NCI-H2029 (cell line): ENCODE results near the gene ZNF217.
"Not testable (repeated sequence)": the region's sequence is repeated elsewhere in the genome, so short reads cannot be mapped to it uniquely, and the experiment has no call there.

Experiments
- DNase-seq: peaks from one replicate; lab custom pipeline; 2025; lab: John Stamatoyannopoulos, UW

The ZNF217 gene

DNA sequence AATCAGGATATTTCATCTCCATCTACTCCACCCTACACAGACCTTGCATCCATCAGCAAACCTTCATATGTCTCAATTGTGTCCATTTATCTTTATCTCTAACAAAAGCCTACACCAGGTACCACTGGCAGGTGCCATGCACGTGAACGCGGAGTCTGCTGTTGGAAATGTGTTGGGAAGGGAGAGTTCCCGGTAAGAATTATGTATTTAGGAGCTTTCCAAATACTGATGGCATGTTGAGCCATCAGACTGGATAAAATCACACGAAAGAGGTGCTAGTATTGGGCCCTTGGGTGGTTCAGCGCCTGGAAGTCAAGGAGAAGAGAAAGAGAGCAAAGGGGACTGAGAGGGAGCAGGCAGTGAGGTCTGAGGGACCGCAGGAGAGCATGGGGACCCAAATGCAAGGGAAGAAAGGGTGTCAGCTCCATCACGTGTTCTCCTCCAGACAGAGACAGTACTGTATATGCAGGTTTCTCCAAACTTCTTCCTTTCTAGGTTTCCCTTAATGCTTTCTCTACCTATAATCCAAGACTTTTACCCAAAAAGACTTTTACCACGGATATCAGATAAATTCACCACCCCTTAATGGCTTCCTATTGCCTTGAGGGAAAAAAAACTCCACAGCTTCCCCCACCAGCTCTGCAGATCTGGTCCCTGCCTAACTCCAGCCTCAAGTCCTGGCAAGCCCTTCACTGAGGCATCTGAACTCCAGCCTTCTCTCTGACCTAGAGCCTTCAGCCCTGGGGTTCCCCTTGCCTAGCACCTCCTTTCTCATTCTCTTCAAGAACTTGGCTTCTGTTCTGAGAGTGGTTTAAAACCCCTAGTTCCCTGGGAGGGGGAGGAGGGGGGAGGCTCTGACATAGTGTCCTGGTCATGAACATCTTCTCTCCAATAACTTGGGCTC lies 4.8 kb upstream of the ZNF217 start:
- DNase-seq: no peak

DNA sequence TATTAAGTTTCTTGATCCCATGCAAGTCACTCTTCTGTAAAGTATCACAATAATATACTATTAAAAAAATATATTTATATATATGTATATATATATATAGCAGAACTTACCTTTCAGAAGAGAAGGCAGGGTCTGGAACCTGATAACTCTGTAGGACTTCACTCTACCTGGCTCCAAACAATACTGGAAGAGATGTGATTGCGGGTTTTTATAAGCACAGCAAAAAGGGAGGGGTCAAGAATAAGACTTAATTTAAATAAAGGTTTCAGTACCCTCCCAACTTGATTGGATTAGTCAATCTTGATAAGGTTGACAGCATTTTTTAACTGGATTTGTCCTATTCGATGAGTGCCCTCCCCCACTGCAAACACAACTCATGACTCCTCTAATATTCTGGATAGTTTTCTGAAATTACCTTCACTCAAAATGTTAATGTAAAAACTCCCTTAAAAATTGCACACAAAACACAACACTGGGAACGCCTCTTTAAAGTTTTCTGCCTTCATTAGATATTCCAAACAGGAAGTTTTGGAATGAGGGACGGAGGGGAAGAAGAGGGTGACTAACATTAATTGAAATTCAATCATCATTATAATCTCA lies 4.0 kb upstream of the ZNF217 start:
- DNase-seq: no peak

DNA sequence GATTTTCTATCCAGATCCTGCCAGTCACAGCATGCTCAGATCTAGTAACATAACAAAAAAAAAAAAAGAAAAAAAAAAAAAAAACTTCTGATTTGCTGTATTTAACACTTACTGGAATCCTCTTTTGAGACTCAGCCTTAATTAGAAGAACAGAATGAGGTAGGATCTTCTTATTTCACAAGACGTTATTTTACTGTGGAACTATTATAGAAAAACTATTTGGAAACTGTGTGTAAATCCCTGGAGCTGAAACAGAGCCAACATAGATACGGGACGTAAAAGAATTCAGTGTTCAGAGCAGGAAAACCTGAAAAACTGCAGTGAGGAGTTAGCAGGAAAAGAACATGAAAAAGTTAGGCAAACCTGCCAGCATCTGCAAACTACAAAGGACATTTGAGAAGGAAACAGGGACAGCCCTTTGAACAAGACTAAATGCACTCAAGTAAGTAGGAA lies 3.4 kb upstream of the ZNF217 start:
- no peak for DNase-seq

DNA sequence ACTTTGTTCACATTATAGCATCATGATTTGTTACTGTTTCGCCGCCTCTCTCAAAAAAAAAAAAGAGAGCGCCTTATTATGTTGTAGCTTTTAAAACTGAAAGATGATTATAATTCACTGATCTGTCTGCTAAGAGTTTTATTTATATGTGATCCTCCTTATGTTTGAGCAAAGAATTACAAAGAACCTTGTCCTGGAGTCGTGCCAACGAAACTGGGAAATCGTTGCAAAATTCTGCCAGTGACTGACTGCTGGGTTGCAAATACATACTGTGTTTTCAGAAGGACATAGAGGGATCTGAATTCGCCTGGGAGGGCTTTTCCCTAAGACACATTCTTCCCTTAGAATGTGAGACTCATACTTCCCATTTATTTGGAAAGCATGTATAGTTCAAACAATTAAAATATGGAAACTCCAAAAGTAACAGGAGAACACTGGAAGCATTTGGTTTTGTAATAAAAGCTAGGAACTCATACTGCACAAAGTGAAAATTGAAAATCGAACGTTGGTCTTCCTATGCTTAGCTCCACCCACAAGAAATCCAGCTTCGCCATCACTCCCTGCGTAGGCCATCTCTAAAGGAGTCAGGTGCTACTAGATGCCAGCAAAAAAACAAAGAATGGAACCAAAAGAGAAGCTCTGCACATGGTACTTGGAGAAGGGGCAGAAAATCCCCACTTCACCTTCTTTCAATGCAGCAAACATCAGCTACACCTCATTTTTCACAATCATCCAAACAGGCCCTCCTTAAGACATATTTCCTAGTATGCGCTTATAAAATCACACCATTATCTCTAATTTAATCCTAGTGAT lies 2.8 kb upstream of the ZNF217 start:
- DNase-seq: not testable (repeated sequence)

DNA sequence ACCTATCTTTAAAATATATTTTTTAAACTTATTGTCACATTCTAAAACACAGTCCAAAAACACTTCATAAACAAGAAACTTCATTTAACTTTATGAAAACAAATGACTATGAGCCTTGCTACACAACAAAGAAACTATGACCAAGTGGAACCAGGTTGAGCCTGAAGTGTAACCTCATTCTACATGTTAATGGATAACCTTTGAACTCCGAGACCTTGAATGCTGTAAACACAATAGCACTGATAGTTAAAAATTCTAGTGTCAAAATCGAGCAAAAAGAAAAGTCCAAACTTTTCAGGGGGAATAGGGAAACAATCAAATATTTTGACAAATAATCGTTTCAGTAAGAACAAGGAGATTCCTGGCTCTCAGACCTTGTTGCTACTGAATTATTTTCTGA lies 2.1 kb upstream of the ZNF217 start:
- DNase-seq: not testable (repeated sequence)

DNA sequence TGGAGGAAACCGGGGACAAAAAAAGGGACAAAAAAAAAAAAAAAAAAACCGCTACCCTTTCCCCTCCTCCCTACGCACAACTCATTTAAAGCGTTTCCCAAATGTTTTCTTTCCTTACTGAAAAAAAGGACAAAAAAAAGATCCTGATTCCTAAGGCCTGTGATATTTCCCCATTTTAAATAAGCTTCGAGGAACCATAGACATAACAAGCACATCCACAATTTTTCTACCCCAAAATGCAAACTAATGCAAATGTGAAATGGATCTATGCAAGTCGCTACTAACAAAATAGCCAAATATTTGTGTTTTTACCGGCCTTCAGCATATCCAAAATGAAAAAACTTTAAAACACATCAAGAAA lies 1.4 kb upstream of the ZNF217 start:
- DNase-seq: no peak

DNA sequence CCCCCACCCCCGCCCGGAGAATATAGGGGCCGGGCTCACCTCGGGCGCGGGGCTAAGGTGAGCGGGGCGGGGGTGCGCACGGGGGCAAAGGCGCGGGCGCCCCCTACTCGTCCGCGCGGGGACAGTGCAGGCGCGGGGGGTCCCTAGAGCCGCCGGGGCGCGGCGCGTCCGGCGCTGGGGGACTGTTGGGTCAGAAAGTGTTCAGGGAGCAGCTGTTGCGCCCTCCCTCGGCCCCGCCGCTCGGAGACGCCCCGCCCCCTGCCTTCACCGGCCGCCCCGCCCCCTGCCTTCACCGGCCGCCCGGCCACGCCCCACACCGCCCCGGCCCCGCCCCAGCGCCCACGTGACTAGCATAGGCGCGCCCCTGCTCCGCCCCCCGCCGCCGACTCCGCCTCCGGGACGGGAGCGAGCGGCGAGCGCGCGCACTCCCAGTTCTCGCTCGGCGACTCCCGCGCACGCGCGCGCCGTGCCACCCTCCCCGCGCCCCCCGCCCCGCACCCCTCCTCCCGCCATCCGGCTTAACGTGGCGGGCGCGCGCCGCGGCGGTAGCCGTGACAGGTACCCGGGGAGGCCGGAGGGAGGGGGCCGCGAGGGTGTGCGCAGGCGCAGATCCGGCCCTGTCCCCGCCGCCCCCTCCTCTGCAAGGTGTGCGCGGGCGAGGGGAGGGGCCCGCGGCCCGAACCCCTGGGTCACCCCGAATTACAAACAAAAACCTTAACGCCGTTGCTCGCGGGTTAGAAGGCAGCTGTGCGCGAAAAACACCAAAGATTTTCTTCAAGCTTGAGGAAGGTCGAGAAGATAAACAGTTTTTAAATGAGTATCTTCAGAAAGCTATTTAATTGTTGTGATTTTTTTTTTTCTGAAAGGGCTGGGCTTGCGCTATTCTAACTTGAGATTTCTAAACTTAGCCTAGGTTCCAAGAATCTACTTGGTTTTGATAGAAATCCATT lies 704 bp upstream of the ZNF217 start:
- DNase-seq: peak; percentile 85

DNA sequence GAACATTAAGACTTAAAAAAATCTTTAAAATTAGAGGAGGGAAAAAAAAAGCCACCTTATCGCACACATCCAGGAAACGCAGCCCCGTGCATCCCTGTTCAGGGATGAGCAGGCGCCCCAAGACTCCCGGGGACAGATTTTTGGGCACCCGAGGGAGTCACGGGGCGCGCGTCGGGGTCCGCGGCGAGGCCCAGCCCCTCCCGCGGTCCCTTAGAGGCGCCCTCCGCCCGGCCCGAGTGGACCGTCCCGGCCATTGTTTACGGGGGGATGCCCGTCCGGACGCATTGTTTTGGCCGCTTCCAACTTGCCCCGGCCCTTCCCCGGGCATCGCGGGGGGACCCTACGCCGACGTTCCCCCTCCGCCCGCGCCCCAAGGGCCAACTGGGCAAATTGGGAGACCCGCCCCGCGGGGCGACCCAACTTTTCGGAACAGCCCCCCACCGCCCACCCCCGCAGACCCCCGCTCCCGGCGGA lies 610 bp downstream of the ZNF217 start:
- no peak for DNase-seq

DNA sequence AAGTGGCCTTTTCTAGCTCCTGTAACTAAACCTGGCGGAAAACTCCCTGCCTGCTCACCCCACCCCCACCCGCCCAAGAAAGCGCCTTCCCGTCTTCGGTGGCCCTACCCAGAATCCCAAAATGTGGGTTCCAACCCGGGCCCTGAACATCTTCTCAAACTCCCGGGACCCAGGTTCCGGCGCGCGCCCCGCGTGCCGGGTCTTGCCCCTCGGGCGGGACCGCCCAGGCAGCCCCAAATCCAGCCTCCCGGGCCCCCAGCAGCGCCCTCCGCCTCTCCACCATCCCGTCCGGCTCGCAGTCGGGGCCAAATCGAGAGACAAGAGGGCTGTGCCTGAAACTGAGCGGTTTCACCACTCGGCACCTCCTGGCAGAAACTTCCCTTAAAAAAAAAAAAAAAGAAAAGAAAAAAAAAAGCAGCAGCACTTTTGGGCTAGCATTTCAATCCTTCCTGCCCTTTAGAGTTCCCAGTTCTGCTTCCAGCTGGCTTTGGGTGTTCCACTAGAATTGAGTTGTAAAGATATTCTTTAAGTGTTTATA lies 1.1 kb downstream of the ZNF217 start:
- DNase-seq: not testable (repeated sequence)

DNA sequence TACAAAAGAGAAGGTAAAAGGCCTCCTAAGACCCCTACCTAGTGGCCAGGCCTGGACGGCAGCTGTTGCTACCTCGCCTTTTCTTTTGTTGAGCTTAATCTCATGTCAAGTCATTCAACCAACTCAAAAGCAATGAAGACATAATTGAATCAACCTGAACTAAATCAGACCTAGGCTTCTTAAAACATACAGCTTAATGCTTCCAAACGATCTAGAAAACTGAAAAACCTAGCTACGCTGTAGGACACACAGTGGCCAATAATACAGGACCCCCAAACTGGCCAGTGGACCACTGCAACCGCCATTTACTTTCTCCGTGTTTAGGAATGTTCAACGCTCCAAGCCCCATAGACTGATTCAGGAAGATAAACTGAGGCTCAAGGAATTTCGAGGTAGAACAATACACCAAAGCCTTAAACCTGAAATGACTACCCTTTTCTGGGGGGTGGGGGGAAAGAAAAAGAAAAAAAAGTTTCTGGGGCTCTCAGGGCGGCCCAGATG lies 1.6 kb downstream of the ZNF217 start:
- not testable (repeated sequence) for DNase-seq

DNA sequence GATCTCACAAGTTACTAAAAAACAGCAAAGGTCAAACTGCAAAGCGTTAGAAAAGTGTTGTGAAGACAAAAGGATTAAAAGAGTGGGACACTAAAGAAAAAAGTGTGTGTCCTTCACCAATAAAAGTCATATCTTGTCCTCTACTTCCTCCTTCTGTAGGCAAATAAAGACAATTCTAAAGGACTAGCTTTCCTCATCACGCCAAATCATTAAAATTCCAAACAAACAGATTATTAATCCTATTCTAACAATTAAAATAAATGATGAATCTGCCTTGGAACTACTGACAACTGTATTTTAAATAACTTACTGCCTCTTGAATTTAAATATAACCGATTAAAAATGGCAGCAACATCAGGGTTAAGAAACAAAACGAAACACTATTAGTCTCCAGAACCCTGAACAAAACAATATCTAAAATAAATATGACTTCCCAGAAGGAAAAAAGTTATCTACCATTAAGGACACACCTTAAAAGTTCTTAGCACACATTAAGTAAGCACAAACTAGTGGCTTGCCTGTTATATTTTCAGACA lies 2.4 kb downstream of the ZNF217 start:
- DNase-seq: not testable (repeated sequence)

DNA sequence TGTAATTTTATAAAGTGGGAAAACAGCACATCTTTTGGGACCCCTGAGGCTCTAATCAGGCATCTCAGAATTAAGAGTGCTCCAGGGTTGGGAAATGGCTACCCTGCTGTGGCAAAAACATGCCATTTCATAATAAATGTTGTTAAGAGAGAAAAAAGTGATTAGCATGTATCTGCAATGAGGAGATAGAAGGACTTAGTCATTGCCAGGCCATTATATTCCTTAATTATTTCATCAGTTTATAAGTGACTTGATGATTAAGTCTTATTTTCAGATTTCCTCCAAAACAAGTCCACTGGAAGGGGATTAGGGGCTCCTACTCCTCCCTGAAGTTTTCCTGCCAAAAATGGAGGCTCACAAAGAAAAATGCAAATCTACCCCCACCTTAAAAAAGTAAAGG lies 3.0 kb downstream of the ZNF217 start:
- not testable (repeated sequence) for DNase-seq

DNA sequence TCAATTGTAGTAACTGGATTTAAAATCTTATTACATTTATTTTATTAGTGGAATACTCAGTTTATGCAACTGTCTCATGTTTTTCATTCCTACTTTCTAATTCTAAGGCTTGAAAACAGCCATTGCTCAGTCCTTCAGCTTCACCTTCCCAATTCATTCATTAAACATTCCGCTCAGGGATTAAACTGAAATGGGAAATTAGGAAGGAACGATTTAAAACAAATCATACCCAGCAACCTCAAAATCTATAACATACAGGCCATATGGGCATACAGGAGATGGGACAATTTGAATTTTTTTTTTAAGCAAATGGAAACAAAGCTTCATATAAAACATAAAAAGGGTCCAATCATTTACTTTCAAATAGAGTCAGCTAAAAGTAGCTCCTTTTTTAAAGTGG lies 3.5 kb downstream of the ZNF217 start:
- not testable (repeated sequence) for DNase-seq

DNA sequence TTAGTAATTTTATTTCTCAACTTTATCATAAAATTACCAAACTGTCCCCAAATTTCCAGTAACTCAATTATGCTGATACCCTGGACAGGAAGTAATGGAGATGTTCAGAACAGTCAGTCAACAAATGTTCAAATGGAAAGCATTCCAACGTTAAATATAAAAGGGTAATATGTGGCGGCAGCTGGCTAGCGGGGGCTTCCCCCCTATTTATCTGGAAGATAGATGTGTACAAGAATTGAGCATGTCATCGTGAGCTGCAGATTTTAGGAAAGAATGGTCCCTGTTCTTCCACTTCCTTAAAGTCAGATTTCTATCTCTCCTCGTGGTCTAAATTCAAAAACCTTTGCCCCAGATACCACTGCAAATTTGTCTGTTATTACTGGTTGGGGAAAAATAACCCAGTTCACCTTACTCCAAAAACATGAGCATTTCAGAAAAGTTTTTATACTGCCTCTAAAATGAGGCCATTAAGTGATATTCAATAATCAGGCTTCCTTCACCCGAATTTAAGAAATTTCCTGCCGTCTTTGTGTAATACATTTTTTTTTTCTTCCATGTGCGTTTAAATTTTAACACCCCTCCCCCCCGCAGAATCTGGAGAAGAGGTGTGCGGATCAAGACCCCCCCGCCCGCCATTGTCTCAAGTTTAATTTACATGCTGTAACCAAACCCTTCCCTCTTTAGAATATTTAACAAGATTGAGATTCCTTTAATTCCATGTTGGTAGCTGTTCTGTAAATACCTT lies 4.1 kb downstream of the ZNF217 start:
- not testable (repeated sequence) for DNase-seq

DNA sequence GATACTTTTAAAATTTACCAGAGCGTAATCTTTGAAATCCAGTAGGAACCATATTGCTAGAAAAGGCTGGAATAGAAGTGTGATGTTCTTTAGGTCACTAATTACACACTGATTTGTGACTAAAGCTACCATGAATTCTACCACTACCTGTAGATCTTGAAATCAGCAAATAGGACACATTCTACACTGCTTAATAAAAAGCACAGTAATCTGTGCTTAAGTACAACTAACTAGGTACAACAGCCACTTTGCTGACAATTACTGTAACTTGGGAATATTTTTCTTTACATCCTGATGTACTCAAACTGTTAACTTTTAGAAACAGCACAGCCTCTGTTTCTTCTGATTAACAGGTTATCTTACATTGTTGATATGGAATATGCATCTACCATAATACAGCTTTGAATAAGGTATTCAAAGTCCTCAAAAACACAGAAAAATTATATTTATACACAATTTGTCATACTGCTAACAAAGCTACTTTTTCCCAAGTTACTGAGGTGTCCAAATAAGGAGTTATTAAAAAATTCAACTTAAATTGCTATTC lies 6.4 kb downstream of the ZNF217 start:
- DNase-seq: not testable (repeated sequence)

DNA sequence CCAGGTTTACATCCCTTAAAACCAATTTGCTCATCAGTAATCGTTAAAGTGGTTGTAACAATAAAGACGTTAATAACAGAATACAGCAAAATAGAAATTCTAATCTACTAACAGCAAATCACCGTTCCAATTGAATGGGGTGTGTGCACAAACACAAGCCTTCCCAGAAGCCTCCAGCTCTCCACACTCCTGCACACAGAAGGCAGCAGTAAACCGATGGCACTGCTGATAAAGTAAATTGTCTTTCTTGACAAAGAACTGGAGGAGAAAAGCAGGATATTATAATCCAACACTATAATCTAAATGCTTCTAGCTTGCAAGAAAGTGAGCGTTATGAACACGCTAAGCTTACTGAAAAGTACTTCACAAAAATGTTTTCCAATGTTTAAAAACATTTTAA lies 7.0 kb downstream of the ZNF217 start:
- DNase-seq: no peak

DNA sequence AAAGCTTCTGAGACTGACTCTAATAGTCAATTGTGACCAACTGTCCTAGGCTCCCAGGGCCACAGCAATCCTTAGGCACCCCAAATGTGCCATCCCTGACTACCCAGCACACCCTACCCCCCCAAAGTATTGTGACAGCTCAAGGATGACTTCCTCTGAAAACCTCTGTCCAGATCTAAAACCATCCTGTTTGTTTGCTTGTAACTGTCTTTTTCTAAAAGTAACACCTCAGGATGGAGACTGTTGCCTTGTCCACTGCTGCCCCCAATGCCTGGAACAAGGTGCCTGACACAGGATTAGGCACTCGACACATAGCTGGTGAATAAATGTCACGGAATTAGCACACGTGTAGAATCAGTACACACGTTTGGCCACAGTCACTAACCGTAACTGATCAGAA lies 7.7 kb downstream of the ZNF217 start:
- not testable (repeated sequence) for DNase-seq

DNA sequence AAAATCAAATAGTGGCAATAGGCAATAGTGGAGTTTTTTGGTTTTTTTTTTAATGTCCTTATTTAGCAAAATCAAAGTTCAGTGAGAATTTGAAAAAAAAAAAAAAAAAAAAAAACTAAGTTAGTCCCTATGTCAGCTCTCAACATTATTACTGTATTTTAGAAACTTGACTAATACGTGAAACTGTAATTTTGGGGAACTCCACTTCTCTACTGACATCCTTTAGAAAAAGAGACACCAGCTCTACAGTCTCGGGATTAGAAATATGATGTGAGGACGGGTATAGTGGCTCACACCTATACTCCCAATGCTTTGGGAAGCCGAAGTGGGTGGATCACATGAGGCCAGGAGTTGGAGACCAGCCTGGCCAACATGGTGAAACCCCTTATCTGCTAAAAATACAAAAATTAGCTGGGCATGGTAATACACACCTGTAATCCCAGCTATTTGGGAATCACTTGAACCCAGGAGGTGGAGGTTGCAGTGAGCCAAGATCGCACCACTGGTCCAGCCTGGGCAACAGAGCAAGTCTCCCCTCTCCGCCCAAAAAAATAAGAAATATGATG lies 8.6 kb downstream of the ZNF217 start:
- not testable (repeated sequence) for DNase-seq

DNA sequence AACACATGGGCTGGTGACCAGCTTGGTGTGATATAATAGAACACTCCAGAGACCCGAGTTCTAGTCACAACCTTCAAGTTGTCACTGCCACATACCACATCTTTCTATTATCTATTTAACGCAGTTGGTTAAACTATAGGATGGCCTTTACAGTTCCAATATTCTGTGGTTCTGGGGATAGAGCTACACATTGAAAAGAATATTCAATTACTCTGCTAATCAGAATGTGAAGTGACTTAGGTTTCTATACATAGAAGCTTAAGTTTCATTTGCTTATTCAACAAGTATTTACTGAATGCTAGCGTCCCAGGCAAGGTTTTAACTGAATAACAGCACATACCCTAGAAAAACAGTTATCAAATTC lies 9.1 kb downstream of the ZNF217 start:
- DNase-seq: not testable (repeated sequence)
